ENCODE results near the gene CEBPG.

Gene CEBPG

DNA sequence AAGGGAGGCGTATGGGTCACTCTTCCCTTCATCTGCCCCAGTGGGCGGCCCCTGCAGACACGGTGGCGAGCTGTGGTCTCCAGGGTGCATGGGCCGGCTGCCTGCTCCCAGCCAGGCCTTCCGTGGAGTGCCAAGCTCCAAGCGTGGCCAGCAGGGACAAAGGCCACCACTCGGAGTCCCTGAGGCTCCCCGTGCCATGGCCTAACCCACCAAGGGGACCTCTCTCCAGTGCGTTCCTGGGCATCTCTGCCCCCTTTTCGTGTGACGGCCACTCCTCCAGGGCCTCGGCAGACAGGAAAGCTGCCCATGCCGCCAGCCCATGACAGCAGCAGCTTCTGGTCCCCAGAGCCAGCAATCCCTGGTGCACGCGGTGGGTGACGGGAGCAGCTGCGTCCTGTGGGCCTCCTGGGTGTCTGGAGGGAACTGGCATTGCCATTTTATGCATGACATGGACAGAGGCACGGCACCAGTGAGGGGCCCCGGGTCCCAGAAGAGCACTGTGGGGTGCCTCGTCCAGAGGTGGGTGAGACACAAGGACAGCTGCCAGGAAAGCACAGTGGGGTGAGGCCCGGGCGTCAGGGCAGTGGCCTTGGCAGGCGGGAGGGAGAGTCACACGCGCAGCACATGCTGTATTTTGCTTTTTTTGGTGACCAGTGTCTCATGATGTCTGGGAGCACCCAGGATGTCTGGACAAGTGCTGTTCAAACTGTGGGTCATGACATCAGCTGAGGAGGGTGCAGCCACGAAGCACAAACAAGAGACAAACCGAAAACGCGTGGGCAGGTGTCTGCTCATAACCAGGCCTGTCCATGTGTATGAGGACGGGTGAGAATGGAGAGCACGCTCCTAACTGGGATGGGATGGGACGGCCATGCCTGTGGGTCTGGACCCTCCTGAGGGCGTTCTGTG is 32.3 kb downstream of the CEBPG start:
- no peak for DNase-seq (ENCODE audit: low read depth, low spot score)

DNA sequence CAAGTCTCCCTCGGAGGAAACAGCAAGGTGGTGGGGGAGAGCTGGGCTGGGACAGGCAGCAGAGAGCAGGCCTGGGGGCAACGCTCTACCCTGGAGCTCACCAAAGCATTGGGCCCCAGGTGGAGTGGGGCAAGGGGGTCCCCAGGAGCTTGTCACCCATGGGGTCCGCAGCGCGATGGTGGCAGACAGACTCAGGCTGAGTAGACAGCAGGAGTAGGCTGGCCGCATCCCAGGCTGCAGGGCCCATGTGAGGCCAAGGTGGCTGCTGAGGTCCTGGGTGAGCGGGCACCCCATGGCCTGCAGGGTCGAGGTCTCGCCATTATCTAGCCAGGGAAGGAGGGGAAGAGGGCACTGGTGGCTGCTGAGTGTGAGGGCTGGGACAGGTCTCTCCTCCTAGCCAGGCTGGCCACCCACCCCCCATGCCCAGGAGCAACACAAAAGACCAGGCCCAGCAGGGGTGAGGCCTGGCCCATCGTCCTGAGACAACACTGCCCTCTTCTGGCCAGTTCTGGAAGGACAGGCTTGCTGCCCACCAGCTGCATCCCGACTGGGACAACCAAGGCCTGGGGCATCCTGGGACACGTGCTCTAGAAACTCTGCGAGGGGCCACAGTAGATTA is 33.1 kb downstream of the CEBPG start:
- peak; percentile 52 for DNase-seq (ENCODE audit: low read depth, low spot score)

DNA sequence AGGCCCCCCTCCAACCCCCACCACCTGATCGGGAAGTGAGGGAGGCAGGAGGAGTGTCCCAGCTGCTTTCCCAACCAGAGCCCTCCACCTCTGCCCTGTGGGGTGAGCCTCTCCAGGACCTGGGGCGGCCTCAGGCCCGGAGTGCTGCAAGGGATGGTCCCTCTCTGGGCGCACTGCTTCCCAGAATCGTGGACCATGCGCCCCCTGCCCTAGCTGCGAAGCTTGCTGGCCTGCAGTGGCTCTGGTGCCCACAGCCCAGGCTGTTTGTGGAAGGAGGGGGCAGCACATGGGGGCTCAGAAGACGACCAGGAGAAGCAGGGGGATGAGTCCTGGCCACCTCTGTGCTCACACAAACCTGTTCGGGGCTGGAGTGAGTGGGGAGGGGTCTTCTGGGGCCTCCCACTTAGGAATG is 33.6 kb downstream of the CEBPG start:
- no peak for DNase-seq (ENCODE audit: low read depth, low spot score)

DNA sequence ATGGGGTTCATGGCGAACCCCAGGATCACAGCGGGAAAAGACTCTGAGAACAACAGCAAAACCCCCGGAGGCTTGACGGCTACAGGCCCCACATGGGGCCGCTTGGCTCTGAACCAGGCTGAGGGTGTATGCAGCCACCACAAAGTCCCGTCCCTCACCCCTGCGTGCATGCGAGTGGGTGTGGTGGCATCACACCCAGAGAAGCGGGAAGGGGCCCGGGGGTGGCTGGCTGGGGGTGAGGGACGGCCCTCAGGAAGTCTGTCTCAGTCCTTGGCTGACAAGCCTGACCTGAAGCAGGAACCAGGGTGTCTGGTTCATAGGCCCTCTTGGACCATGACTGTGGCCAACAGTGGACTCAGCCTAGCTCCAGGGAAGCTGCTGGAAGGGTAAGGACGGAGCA is 34.2 kb downstream of the CEBPG start:
- no peak for DNase-seq (ENCODE audit: low read depth, low spot score)

DNA sequence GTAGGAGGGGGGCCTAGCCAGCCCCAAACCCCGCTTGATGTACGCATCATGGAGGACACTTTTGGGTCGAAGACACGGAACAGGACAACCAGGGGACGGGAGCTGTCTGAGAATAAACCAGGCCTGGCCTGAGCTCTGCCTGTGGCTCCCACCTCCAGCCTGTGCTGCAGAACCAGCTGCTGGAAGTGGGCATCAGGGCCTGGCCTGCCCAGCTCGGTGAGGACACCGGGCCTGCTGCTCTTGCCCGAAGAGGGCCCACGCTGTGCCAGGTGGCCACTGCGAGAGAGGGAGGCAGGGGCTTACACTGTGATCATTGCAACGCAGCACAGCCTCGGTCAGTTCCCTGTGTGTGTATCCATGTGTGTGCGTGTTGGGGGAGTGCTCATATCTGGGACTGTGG is 34.6 kb downstream of the CEBPG start:
- DNase-seq (ENCODE audit: low read depth, low spot score) = no peak

DNA sequence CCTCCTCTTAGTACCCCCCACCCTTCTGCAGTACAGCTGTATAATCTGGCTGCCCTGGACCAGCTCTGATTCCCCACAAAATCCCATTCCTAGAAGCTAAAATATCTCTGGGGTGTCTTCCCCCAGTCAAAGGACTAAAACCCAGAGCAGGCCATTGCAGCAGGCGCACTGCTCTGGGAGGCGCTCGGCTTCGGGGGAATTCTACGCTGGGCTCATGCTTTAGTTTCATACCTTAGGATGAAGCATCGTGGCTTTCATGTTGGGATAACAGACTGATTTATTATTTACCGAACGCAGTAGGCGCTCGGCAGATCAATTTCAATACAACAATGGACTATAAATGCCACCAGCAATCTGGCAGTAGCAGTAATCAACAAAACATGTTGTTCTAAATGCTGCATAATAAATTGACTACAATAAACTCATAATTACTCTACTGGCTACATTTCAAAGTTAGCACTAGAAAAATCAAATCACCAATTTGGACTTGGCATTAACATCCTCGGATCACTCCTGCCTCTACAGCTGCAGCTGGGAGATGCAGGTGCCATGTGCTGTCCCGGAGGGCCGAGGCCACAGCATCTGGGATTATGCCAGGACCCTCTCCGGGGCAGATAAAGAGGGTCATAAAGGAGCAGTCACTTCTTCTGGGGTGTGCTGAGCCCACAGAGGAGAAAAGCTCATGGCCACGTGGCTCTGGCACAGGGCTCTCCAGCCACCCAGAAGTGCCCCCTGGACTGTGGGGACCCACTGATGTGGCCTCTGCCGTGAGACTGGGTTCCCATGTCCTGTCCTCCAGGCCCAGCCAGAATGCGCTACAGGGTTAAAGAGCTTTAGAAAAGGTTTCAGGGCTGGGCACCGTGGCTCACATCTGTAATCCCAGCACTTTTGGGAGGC is 35.3 kb downstream of the CEBPG start:
- DNase-seq (ENCODE audit: low read depth, low spot score) = no peak

DNA sequence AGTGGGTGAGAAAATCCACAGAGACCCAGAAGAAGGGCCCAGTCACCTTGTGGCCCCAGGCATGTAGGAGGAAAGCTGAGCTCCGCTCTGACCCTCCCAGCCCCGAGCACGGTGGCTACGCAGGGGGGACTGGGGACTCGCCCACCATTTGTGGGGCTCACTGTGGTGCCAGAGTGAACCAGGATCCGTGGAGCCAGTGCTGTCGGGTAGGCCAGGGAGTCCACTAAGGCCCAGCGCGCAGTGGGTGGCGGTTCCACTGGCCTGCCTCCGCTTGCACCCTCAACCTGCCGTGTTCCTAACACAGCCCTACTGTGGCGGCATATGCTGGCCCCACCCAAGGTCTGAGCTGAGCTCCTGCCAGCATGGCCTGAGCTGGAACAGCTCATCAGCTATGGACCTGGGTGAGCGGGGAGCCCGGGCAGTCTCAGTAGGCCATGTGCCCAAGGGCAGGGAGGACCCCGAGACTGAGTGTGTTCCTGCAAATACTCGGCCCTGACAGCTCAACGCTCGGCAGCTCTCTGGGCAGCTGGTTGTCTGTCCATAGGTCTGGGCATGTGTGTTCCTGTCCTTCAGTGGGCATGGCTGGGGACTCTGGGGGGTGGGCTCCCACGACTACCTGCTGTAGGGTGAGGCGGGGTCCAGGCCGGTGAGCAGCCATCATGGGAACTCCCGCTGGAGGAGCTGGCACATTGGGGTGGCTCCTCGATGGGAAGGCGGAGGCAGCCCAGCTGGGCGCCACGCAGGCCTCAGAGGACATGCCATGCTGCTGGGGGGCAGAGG is 36.6 kb downstream of the CEBPG start:
- DNase-seq (ENCODE audit: low read depth, low spot score) = no peak

DNA sequence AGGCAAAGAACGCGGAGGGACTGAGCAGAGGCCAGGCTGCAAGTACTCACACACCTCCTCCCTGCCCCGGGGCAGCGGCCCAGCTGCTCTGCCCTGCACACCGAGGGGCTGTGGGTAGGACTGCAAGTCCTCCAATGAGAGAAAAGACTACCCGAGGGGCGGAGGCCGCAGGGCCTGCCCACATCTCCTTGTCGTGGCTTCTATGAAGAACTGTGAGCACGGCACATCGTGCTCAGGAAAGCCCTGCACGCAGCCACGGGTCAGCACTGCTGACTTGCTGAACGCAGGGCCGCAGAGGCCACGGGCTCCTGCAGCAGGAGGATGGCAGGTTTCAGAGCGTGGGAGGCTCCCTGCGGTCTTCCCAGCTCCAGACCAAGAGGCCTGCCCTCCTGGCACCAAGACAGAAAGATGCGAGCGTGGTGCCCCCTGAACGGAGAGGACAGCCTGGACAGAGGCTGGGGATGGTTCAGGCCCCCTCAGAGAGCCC is 37.4 kb downstream of the CEBPG start:
- DNase-seq (ENCODE audit: low read depth, low spot score) = no peak

DNA sequence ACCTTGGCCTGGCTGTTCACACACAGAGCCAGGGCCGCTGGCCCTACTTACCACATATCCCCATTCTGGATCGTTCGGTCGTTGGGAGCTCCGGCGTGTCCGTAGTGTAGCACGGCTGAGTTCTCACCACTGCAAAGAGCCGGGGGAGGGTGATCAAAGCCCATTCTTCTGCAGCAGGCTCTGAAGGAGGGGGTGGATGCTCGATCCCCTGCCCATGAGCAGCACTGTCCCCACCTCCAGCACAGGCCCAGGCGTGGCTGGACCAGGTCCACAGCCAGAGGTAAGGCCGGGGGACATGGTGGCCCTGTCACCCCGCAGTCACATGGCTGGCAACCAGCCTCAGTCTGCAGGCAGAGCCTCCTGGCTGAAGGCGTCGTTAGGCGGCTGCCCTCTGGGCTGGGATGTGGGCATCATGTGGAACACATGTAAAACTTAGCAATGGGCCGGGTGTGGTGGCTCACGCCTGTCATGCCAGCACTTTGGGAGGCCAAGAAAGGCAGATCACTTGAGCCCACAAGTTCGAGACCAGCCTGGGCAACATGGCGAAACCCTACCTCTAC is 38.2 kb downstream of the CEBPG start:
- DNase-seq (ENCODE audit: low read depth, low spot score) = no peak

DNA sequence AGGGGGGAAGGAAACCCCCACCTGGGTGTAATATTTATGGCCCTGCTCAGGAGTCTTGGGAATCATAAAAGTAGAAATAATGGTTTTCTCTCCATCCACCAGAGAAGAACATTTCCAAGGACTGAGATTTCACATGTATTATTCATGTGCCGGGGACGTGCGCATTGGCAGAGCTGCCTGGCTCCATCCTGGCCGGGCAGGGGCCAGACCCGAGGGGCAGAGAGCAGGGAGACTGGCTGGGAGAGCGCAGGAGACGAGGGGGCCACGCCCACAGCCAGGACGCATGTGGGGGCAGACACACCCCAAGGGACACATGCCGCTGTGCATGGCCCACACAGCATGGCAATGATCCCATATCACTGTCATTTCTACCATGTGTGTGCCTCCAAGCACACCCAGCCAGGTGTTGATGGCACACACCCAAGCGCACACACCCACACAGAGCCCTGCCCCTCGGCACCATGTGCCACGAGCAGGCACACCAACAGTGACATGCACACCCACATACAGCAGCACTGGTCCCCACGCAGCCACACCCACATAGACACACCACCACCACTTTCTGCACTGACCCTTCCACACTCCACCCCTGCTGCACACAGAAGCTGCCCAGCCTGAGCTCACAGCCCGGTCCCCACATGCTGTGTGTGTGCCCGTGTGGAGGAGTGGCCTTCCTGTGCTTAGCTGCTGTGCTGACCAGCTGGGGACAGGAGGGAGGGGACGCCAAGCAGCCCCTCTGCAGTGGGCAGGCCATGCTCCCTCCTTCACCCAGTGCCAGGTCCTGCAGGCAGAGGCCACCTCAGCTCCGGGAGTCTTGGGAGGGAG is 39.3 kb downstream of the CEBPG start:
- DNase-seq (ENCODE audit: low read depth, low spot score) = no peak

DNA sequence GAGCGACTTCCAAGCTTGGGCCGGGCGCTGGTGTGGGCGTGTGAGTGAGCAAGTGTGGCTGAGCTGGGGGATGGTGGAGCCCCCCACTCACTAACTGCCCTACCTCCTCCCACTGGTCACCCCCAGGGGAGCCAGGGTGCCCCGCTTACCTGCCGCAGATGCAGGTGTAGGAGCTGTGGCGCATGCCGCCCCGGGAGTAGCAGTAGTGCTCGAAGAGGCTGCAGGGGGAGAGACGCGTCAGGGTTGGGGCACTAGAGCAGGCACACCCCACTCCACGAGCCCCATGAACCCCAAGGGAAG is 39.9 kb downstream of the CEBPG start:
- DNase-seq (ENCODE audit: low read depth, low spot score) = no peak

DNA sequence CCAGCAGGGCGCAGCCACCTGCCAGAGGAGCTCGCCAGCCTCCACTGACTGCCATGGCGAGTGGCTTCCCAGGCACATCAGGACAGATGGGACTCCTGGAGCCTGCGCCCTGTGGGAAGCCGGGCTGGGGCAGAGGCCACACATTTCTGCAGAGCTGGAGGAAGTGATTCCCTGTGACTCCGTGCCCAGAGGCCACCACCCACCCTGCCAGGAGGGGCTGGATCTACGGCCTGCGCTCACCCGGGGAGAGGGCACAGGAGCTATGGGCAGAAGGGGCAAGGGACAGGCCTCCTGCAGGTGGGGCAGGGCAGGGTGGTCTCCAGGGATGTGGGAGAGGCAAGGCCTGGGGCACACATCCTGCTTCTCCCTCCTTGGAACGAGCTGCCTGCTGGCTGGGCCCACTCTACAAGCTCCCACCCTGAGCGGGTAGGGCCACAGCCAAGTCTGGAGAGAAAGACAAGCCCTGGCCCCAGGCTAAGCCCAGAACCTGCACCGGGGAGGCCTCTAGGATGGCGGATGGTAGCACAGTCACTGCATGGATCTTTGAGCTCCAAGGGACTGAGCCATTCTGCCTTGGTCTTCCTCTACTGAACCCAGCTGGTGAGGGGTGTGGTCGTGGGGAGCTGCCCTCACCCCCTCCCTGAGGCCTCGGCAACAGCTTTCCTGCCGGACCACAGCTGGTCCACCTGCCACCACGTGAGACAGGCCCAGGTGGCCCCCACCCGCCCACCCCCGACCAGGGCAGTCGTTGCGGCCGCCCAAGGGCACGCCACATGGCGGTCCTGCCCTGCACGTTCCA is 40.6 kb downstream of the CEBPG start:
- DNase-seq (ENCODE audit: low read depth, low spot score) = no peak

DNA sequence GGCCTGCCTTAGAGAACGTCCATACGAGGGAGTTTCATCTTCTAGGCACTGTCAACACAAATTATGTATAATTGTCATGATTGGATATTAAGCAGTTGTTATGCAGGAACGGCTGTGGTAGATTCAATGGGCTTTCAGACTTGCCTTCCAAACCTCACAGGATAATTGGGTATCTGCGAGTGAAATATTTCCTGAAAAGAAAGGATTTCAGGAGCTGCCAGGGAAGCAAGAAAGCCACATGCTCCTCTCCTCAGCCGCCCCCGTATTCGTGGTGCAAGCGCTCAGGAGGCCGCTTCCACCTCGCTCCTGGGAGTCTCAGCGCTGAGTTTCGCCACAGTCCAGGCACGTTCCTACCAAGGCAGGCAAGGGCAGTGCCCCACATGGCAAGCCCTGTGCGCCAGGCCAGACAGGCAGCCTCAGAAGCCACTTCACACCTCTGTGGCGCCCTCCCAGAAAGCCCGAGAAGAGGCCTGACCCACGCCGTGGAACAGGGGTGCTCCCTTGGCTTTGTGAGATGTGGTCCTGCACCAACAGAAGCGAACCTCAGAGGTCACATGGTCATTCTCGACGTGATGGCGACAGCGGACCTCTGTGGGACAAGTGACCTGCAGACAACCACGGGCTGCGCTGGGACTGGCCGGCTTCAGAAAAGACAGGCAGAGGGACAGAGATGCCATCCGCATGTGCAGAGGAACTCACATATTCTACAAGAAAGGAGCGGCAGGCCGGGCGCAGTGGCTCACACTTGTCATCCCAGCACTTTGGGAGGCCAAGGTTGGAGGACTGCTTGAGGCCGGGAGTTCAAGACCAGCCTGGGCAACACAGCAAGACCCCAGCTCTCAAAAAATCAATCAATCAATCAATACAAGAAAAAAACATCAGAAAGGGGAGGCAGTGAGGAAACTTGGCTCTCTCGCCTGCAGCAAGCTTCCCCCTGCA is 41.4 kb downstream of the CEBPG start:
- no peak for DNase-seq (ENCODE audit: low read depth, low spot score)

DNA sequence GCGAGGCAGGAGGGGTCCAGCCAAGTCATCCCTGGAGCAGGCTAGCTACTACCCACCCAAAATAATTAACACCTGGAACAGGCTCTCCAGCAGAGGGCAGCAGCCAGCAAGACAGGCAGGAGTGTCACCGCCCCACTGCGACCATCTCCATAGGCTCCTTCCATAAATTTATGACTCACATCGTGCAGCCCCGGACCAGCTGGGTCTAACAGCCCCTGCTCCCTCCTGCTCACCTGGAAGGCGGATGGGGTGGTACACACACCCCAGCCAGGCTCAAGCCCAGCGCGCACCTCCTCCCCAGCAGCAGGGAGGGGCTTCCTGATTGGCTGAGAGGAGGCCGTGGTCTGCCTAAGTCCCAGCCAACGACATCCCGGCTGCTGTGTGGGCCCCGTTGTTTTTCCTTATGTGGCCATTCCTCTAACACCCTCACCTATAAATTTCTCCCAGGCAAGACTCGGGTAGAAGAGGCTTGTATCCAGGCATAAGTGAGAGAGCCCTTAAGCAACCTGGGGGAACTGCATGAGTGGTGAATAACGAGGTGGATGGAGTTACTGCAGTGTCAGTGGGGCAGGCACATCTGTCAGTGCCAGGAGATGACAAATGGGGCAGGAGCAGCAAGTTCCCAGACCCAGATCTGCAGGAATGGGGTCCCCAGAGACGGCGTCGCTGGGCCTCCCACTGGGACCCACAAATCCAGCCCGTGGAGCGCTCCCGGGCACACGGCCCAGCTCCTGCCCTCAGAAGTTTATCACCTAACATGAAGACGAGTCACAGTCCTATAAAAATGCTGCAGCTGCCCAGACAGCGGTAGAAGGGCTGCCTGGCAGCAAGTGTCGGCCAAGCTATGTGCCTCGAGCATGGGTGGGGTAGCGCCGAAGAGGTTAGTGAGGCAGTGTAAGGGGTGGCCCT is 43.1 kb downstream of the CEBPG start:
- peak; percentile 34 for DNase-seq (ENCODE audit: low read depth, low spot score)

DNA sequence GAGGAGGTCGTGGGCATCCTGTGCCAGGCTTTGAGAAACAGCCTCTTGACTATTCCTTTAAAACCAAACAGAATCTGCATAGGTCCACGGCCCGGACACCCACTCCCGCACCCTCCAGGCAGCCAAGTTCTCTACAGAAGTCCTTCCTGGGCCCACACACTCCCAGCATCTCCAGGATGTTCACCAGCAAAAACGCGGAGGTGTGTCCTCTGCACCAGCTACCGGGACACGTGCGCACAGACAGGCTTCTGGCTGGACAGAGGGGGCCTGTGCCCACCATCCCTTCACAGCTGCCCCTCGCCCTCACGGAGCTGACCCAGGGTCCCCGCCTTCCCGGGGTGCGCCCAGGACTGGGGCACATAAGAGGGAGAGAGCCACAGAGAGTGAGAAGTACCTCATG is 44.2 kb downstream of the CEBPG start:
- no peak for DNase-seq (ENCODE audit: low read depth, low spot score)

DNA sequence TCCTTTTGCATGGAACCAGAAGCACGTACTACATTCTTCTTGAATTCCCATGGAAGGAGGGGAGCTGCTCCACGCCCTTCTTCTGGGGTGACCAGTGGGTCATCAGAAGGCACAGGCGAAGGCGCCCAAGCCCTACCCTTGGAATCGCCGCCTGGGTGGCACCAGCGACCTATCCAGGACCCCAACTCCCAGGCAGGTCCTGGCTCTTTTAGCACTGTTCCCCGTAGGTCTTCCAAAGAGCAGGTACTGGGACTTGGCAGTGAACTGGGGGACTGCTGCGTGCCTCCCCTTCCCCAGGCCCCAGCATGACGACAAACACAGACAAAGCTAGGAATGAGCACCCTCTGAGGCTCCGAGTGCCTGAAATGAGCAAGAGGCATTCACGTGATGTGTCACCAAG is 45.0 kb downstream of the CEBPG start:
- DNase-seq (ENCODE audit: low read depth, low spot score) = no peak

All from activated naive CD8-positive, alpha-beta T cell treated with anti-CD3 and anti-CD28 coated beads, Interleukin-2, amount 50 U/mL, for 16 hours (primary cell).